Loucy (cell line): Measurements from ENCODE around the gene GADL1.

Experiments used
- H2AFZ ChIP-seq: fragments of 200-600 bp; sonication (generic); 2 replicates; pipeline ENCODE4 v1.6.0; 2016; ENCODE audit warnings: antibody characterized with exemption, mild to moderate bottlenecking, low read length, moderate library complexity
- H3F3A ChIP-seq: fragments of 200-600 bp; 2 replicates; pipeline ENCODE4 v1.6.0; 2016; ENCODE audit warnings: antibody characterized with exemption, low read depth, mild to moderate bottlenecking
- H3K27me3 ChIP-seq: fragments of 200-600 bp; sonication (generic); 2 replicates; pipeline ENCODE4 v1.6.1; 2014; ENCODE audit warnings: low read length, mild to moderate bottlenecking; ENCODE audit not compliant: insufficient read depth, poor library complexity, severe bottlenecking
- H3K36me3 ChIP-seq: fragments of 200-600 bp; sonication (generic); 2 replicates; pipeline ENCODE4 v1.6.1; 2016; ENCODE audit warnings: low read length; ENCODE audit not compliant: insufficient read depth
- H3K4me1 ChIP-seq: fragments of 200-600 bp; sonication (generic); 2 replicates; pipeline ENCODE4 v1.5.1; 2014; ENCODE audit warnings: low read length, mild to moderate bottlenecking; ENCODE audit not compliant: insufficient read depth, poor library complexity, severe bottlenecking
- H3K4me2 ChIP-seq: fragments of 200-600 bp; sonication (generic); 2 replicates; pipeline ENCODE4 v1.6.0; 2014; ENCODE audit warnings: antibody characterized with exemption, low read length, low read depth, mild to moderate bottlenecking; ENCODE audit not compliant: poor library complexity, severe bottlenecking
- H3K4me3 ChIP-seq: fragments of 200-600 bp; sonication (generic); 2 replicates; pipeline ENCODE4 v1.5.1; 2014; ENCODE audit warnings: low read length, mild to moderate bottlenecking, mixed read lengths; ENCODE audit not compliant: poor library complexity, severe bottlenecking
- H3K79me2 ChIP-seq: fragments of 200-600 bp; sonication (generic); 2 replicates; pipeline ENCODE4 v1.6.1; 2014; ENCODE audit warnings: low read length; ENCODE audit not compliant: insufficient read depth
- H3K9ac ChIP-seq: fragments of 200-600 bp; sonication (generic); 2 replicates; pipeline ENCODE4 v1.6.0; 2014; ENCODE audit warnings: mild to moderate bottlenecking, low read depth, low read length, moderate library complexity; ENCODE audit not compliant: poor library complexity, severe bottlenecking
- H3K9me2 ChIP-seq: fragments of 200-600 bp; sonication (generic); replicated peaks from 2 replicates; pipeline ENCODE4 v1.6.1; 2016; ENCODE audit warnings: low read depth, low read length, mixed read lengths
- H3K9me3 ChIP-seq: fragments of 200-600 bp; sonication (generic); 2 replicates; pipeline ENCODE4 v1.6.1; 2014; ENCODE audit warnings: mild to moderate bottlenecking, antibody characterized with exemption, low read length, low read depth; ENCODE audit not compliant: insufficient read depth
- H4K20me1 ChIP-seq: fragments of 200-600 bp; sonication (generic); 2 replicates; pipeline ENCODE4 v1.6.0; 2014; ENCODE audit warnings: antibody characterized with exemption, low read length, mild to moderate bottlenecking; ENCODE audit not compliant: insufficient read depth, poor library complexity, severe bottlenecking
- EZH2phosphoT487 ChIP-seq: fragments of 200-600 bp; IDR thresholded peaks from 2 replicates; pipeline ENCODE4 v1.6.1; 2018; ENCODE audit warnings: antibody characterized with exemption, mild to moderate bottlenecking, moderate library complexity, borderline replicate concordance
- TF ChIP-seq, protein P1 (sequence below): fragments of 200-600 bp; sonication (generic); conservative IDR thresholded peaks from 2 replicates; pipeline ENCODE4 v1.5.1; 2014; ENCODE audit warnings: mild to moderate bottlenecking, antibody characterized with exemption, low read length

GADL1 gene

DNA sequence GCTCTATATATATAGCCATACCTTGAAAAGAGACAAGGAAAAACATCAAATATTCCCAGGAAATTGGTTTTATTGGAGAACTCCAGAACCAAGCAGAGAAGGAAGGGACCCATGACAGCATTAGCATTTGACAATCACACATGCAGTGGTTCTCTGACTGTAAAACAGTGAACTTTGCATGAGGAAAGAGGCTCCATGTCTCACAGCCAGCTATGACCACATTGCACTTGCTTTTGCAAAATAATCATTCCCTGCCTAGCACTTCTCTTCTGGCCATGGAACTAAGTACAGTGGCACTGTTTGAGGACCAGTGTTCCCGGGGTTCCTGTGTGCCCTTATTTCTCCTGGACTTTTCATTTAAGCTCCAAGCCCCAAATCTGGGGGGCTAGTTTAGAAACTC is 202.5 kb downstream of the GADL1 start:
- no peaks in the 10 kb centered on the region for H4K20me1 ChIP-seq
- no peaks in the 10 kb centered on the region for H3K27me3 ChIP-seq
- no peaks in the 10 kb centered on the region; the same call in 1 of the 2 replicates for H3K79me2 ChIP-seq
- H3K9me3 ChIP-seq: no peaks in the 10 kb centered on the region
- H3K9me2 ChIP-seq: no peaks in the 10 kb centered on the region
- H3K36me3 ChIP-seq: peaks cover 87% of the 10 kb centered on the region
- no peak overlapping the region for H3K4me3 ChIP-seq
- no peak overlapping the region for H3K4me2 ChIP-seq
- no peak overlapping the region for H3K9ac ChIP-seq
- H2AFZ ChIP-seq: no peak overlapping the region
- no peak for TF ChIP-seq EZH2phosphoT487
- TF ChIP-seq, protein P1, sequence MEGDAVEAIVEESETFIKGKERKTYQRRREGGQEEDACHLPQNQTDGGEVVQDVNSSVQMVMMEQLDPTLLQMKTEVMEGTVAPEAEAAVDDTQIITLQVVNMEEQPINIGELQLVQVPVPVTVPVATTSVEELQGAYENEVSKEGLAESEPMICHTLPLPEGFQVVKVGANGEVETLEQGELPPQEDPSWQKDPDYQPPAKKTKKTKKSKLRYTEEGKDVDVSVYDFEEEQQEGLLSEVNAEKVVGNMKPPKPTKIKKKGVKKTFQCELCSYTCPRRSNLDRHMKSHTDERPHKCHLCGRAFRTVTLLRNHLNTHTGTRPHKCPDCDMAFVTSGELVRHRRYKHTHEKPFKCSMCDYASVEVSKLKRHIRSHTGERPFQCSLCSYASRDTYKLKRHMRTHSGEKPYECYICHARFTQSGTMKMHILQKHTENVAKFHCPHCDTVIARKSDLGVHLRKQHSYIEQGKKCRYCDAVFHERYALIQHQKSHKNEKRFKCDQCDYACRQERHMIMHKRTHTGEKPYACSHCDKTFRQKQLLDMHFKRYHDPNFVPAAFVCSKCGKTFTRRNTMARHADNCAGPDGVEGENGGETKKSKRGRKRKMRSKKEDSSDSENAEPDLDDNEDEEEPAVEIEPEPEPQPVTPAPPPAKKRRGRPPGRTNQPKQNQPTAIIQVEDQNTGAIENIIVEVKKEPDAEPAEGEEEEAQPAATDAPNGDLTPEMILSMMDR: no peak
- peaks cover 4% of the 10 kb centered on the region for H3K4me1 ChIP-seq
- no peaks in the 10 kb centered on the region; the same call in 1 of the 2 replicates for H3F3A ChIP-seq

DNA sequence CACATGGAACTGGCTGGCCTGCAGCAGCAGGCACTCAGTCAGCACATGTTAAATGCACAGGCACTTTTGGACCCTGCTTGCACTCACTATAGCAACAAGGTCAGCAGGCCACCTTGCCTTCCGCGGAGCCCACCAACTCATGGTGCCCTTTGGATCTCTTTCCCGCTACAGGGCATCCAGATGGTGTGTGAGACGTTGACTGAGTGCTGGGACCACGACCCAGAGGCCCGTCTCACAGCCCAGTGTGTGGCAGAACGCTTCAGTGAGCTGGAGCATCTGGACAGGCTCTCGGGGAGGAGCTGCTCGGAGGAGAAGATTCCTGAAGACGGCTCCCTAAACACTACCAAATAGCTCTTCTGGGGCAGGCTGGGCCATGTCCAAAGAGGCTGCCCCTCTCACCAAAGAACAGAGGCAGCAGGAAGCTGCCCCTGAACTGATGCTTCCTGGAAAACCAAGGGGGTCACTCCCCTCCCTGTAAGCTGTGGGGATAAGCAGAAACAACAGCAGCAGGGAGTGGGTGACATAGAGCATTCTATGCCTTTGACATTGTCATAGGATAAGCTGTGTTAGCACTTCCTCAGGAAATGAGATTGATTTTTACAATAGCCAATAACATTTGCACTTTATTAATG is 203.1 kb downstream of the GADL1 start:
- no peaks in the 10 kb centered on the region for H4K20me1 ChIP-seq
- H3K79me2 ChIP-seq: no peaks in the 10 kb centered on the region; the same call in 1 of the 2 replicates

GRCh38 chr3:30690199-30690598 is 204.3 kb downstream of the GADL1 start:
- Histone ChIP-seq H3K79me2 (peaks cover 4% of the 10 kb centered on the region; the same call in 1 of the 2 replicates), H3K27me3 (no peaks in the 10 kb centered on the region), H3K4me1 (peaks cover 6% of the 10 kb centered on the region), H3K9me3 (no peaks in the 10 kb centered on the region), H3K9ac (no peak overlapping the region), H3K4me3 (no peak overlapping the region), H3K9me2 (no peaks in the 10 kb centered on the region), H3K36me3 (peaks cover 92% of the 10 kb centered on the region), H3F3A (no peaks in the 10 kb centered on the region; the same call in 1 of the 2 replicates), H2AFZ (no peak overlapping the region), H3K4me2 (no peak overlapping the region), H4K20me1 (peaks cover 3% of the 10 kb centered on the region)
- no peak for TF ChIP-seq EZH2phosphoT487
- TF ChIP-seq, protein P1: no peak

More for the DNA sequence above, 203.1 kb downstream of the GADL1 start:
- TF ChIP-seq EZH2phosphoT487: no peak
- TF ChIP-seq, protein P1: no peak
- H3K9me3 ChIP-seq: no peaks in the 10 kb centered on the region
- peaks cover 91% of the 10 kb centered on the region for H3K36me3 ChIP-seq
- H3K4me1 ChIP-seq: peaks cover 4% of the 10 kb centered on the region
- no peak overlapping the region for H3K4me3 ChIP-seq
- no peak overlapping the region for H3K4me2 ChIP-seq
- no peaks in the 10 kb centered on the region; the same call in 1 of the 2 replicates for H3F3A ChIP-seq
- no peaks in the 10 kb centered on the region for H3K27me3 ChIP-seq
- no peaks in the 10 kb centered on the region for H3K9me2 ChIP-seq
- no peak overlapping the region for H2AFZ ChIP-seq
- H3K9ac ChIP-seq: no peak overlapping the region
